Tibial nerve (tissue), 4 donors: ENCODE measurements around the gene MIER2. TPM values are rescaled to one million over a fixed set of nuclear protein-coding genes. Genes with fewer than 3 reads are reported as not detected.

Experiments used
- DNase-seq, 2 donors: peaks; one replicate each; pipeline ENCODE4 v3.0.0-alpha.2; 2019; ENCODE audit warnings: low spot score in 2 of 2
- H3K27ac ChIP-seq, 4 donors: fragments of 200-600 bp; sonication (generic) in 3 of 4; one replicate each; pipeline ENCODE4 v1.5.1; 2017 to 2019; ENCODE audit warnings: mild to moderate bottlenecking in 1 of 4
- H3K27me3 ChIP-seq, 2 donors: fragments of 200-600 bp; sonication (generic) in 1 of 2; one replicate each; pipeline versions ENCODE4 v1.5.1 to v1.6.0; 2017 to 2019
- H3K36me3 ChIP-seq, 3 donors: fragments of 200-600 bp; sonication (generic); one replicate each; pipeline ENCODE4 v1.5.1; 2018 to 2019
- H3K4me1 ChIP-seq, 4 donors: fragments of 200-600 bp; sonication (generic) in 3 of 4; one replicate each; pipeline ENCODE4 v1.5.1; 2017 to 2019
- H3K4me3 ChIP-seq, 4 donors: fragments of 200-600 bp; sonication (generic) in 3 of 4; one replicate each; pipeline ENCODE4 v1.5.1; 2017 to 2019; ENCODE audit warnings: mild to moderate bottlenecking in 1 of 4, moderate library complexity in 1 of 4
- H3K9me3 ChIP-seq, 4 donors: fragments of 200-600 bp; sonication (generic) in 3 of 4; one replicate each; pipeline ENCODE4 v1.5.1; 2017 to 2019
- CTCF ChIP-seq, 5 experiments: fragments of 200-600 bp in 3 of 5; fragments of 450-650 bp in 2 of 5; sonication (generic) in 3 of 5; IDR thresholded peaks; one replicate each; pipeline ENCODE4 v1.5.1; 2016 to 2019; ENCODE audit warnings: antibody characterized with exemption in 5 of 5, mild to moderate bottlenecking in 3 of 5, moderate library complexity in 2 of 5
- EP300 ChIP-seq, 2 donors: sonication (generic); formaldehyde crosslinking; IDR thresholded peaks; one replicate each; pipeline ENCODE4 v1.6.1; 2017; ENCODE audit warnings: antibody characterized with exemption in 2 of 2, mild to moderate bottlenecking in 1 of 2
- POLR2A ChIP-seq, 2 donors: fragments of 450-650 bp; IDR thresholded peaks; one replicate each; pipeline ENCODE4 v1.6.1; 2017; ENCODE audit warnings: antibody characterized with exemption in 2 of 2, mild to moderate bottlenecking in 2 of 2, moderate library complexity in 2 of 2
- WGBS, 2 donors: methylation state at CpG; one replicate each; pipeline ENCODE4 v1.1.5; 2018; 5-methylcytosine and 5-hydroxymethylcytosine counted together
- total RNA-seq, 4 donors: library from RNA; depleted of rRNA; stranded (reverse); fragments of >200 nt; gene quantifications; one replicate each; pipeline ENCODE4 v1.1.0, GENCODE V29; 2016

MIER2 gene
- total RNA-seq, 4 donors from 2014 or later: 17.8 to 20.7 (median 19.1) TPM

- Histone ChIP-seq H3K4me3 (no peak overlapping the region), H3K27ac (no peak overlapping the region), H3K27me3 (no peaks in the 10 kb centered on the region), H3K4me1 (no peaks in the 10 kb centered on the region), H3K36me3 (no peaks in the 10 kb centered on the region), H3K9me3 (peaks cover 0 to 25% (median 0%) of the 10 kb centered on the region in 4 donors)
- 62 to 64% methylated on average over 19 of the region's 19 CpGs for WGBS, 2 donors
- DNase-seq: no peak
- TF ChIP-seq POLR2A (IDR thresholded peaks at IDR 0.05): no peak
- TF ChIP-seq CTCF (IDR thresholded peaks at IDR 0.05): no peak
- TF ChIP-seq EP300 (IDR thresholded peaks at IDR 0.05): no peak
These were observed 7.5 kb upstream of the MIER2 start for GRCh38 chr19:351976-352625.

- H3K27ac ChIP-seq: no peak overlapping the region
- peaks cover 0 to 5% (median 0%) of the 10 kb centered on the region in 4 donors for H3K9me3 ChIP-seq
- H3K27me3 ChIP-seq: no peaks in the 10 kb centered on the region
- TF ChIP-seq EP300 (IDR thresholded peaks at IDR 0.05) (no peak), CTCF (IDR thresholded peaks at IDR 0.05) (no peak), POLR2A (IDR thresholded peaks at IDR 0.05) (no peak)
- peaks cover 0 to 14% (median 4%) of the 10 kb centered on the region in 4 donors for H3K4me1 ChIP-seq
- no peak overlapping the region for H3K4me3 ChIP-seq
- DNase-seq: no peak
- no peaks in the 10 kb centered on the region for H3K36me3 ChIP-seq
- 70 to 78% methylated on average over 26 of the region's 26 CpGs for WGBS, 2 donors
These were observed 3.6 kb upstream of the MIER2 start for GRCh38 chr19:347946-348861.

- no peak for DNase-seq
- Histone ChIP-seq H3K27me3 (no peaks in the 10 kb centered on the region), H3K27ac (no peak overlapping the region), H3K4me1 (peaks cover 0 to 42% (median 14%) of the 10 kb centered on the region in 4 donors), H3K4me3 (peak overlapping the region in 2 of 4 donors; percentile 69 to 89), H3K9me3 (no peaks in the 10 kb centered on the region), H3K36me3 (peaks cover 0 to 6% (median 0%) of the 10 kb centered on the region in 3 donors)
- WGBS, 2 donors: 60 to 81% methylated on average over 23 of the region's 23 CpGs
- TF ChIP-seq POLR2A (IDR thresholded peaks at IDR 0.05) (no peak), EP300 (IDR thresholded peaks at IDR 0.05) (no peak), CTCF (IDR thresholded peaks at IDR 0.05) (no peak)
These were observed 804 bp upstream of the MIER2 start for GRCh38 chr19:345320-345879.

- H3K27ac ChIP-seq: peak overlapping the region; percentile 64 to 83 (median 76)
- H3K27me3 ChIP-seq: no peaks in the 10 kb centered on the region
- WGBS, 2 donors: 0 to 3% methylated on average over 2 to 20 of the region's 70 CpGs
- TF ChIP-seq CTCF (IDR thresholded peaks at IDR 0.05) (no peak), EP300 (IDR thresholded peaks at IDR 0.05) (no peak), POLR2A (IDR thresholded peaks at IDR 0.05) (no peak)
- no peak for DNase-seq
- peaks cover 0 to 18% (median 0%) of the 10 kb centered on the region in 3 donors for H3K36me3 ChIP-seq
- H3K4me3 ChIP-seq: peak overlapping the region; percentile 63 to 97 (median 79)
- H3K4me1 ChIP-seq: peaks cover 0 to 45% (median 14%) of the 10 kb centered on the region in 4 donors
- no peaks in the 10 kb centered on the region for H3K9me3 ChIP-seq
These were observed 513 bp downstream of the MIER2 start for GRCh38 chr19:343941-344624.
